NOMO-1 treated with dmso at 0.1 percent for 144 hours (cell line): Measurements from ENCODE around the gene G3BP1.
"Not testable (repeated sequence)": the region's sequence is repeated elsewhere in the genome, so short reads cannot be mapped to it uniquely, and the experiment has no call there.

Source experiments
- DNase-seq: peaks from one replicate; lab custom pipeline; 2025; ENCODE audit not compliant: unreplicated experiment; lab: John Stamatoyannopoulos, UW

Gene G3BP1

DNA sequence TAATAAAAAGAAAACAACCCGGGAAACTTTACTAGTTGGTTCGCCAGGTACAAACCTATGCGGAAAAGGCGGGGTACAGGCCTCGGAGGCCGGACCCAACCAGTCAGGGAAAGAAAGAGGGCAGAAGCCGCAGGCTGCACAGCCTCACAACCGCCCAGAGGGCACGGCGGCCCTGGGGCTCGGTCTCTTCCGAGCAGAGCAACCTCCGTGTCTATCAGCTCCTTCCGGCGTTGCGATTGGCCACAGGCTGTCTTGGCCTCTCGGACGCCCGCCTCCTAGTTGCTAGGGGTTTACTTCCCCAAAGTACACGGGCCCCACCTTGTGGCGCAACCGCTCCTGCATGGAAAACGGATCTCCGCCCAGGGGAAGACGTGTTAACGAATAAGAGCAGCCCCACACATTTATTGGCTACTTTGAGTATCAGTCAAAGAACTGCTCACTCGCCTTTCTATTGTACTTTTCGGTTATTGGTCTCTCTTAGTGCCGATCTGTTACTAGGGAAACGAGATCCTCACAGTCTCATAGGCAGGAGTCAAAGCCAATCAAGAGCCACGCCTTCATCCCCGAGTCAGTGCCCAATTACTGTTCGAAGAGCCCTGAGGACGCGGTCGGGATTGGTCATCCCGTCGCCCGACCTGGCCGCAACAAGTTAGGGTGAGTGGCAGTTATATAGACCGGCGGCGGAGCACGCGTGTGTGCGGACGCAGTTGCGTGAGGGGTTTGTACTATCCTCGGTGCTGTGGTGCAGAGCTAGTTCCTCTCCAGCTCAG is at the start of gene G3BP1:
Gene G3BP1 (plus strand): TSS at position 696 of the 770 bp plus-strand sequence. CDS start 14,667 bp downstream, outside the sequence.
- DNase-seq: peak; percentile 100

DNA sequence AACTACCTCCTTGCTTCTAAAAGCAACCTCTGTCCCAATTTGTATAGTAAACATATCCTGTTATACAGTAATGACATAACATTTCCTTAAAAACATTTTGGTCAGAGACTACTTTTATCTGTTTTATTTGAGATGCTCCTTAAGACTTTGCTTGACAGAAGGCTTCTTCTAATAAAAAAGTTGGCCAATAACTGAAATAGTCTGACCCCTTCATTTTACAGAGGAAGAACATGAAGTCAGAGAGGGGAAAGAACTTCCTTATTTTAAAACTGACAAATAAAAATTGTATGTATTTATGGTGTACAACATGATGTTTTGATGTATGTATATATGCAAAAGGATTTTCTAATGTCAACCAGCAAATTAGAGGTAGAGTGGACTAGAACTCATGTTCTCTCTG is 49.2 kb upstream of the G3BP1 start:
- no peak for DNase-seq

DNA sequence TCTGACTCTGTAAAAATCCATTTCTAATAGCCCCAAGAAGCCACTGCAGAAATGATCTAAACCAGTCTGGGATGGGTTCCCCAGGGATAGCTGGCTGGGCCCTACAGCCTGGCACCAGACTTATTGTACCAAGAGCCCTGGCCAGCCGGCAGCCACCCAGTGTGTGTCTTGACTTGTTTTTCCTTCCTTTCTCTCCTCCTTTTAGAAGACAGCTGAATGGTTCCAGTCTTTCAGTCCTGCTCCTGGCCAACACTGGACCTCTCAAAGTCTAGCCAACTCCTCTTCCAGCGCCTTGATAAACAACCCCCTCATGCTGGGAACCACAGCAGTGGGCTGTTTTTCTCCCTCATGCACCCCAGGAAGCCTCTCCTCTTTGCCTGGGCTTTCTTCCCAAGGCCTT is 47.4 kb upstream of the G3BP1 start:
- no peak for DNase-seq

- not testable (repeated sequence) for DNase-seq
These were observed 42.2 kb upstream of the G3BP1 start for GRCh38 chr5:151729597-151729996.

GRCh38 chr5:151730381-151730780 is 41.4 kb upstream of the G3BP1 start:
- DNase-seq: no peak

- no peak for DNase-seq
These were observed 38.2 kb upstream of the G3BP1 start for GRCh38 chr5:151733358-151734063.

- DNase-seq: no peak
These were observed 37.7 kb upstream of the G3BP1 start for GRCh38 chr5:151734064-151734408.

GRCh38 chr5:151735646-151736045 is 36.1 kb upstream of the G3BP1 start:
- DNase-seq: no peak

- DNase-seq: no peak
These were observed 34.3 kb upstream of the G3BP1 start for GRCh38 chr5:151737431-151737830.

- no peak for DNase-seq
These were observed 33.5 kb upstream of the G3BP1 start for GRCh38 chr5:151738125-151738848.

DNA sequence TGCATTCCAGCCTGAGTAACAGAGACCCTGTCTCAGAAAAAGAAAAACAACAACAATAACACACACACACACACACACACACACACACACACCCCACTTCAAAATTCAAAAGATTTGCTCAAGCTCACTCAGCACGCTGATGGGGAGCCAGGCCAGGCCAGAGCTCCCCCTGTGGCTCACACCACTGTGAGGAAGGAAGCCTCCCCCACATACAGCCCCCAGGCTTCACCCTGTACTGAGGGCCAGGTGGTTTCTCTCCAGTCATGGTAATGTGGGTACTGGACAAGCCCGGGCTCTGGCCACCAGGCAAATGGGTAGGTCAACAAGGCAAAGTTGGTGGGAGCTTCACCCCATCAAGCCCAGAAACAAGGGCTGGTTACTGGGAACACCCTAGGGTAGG is 32.4 kb upstream of the G3BP1 start:
- DNase-seq: no peak

DNA sequence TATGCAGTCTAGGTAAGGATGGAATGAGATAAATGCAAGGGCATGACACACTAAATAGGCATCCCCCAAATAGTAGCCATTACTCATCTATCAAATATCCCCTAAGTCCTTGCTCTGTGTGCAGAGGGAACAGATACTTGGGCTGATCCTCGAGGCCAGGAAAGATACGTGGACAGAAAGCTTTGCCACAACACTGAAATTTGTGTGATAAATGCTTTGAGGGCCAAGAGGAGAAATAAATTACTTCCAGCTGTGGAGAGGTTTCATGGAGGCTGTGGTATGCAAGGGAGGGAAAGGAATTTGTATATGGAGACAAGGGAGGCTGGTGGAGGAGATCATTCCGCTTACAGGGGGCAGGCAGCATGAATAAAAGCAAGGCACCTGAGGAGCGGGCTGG is 31.8 kb upstream of the G3BP1 start:
- no peak for DNase-seq

DNA sequence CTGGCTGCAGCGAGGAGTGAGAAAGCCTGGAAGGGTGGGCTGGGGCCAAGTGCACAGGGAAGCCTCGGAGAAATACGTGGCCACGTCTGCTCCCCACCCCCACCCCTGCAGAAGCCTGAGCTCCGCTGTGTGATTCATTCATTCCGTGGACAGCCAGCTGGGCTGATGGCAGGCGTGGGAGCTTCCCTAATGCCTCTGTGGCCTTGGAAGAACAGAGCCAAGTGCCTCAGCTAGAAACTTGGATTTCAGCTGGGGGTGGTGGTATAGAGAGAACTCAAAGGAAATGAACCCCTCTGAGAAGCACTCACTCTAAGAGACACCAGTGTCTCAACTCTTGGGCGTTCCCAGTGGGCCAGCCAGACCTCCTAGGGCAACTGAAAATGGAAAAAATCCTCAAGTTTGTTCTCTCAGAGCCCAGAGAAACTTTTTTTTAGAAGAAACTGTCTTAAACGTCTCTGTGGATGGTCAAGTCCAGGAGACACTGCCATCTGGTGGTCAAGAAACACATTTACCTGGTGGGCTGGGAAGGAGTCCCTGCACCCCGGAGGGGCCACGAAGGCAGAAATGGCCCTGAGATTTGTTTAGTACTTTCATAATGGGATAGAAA is 31.3 kb upstream of the G3BP1 start:
- DNase-seq: no peak

GRCh38 chr5:151740958-151741373 is 30.8 kb upstream of the G3BP1 start:
- no peak for DNase-seq

GRCh38 chr5:151741678-151742423 is 29.9 kb upstream of the G3BP1 start:
- DNase-seq: no peak

DNA sequence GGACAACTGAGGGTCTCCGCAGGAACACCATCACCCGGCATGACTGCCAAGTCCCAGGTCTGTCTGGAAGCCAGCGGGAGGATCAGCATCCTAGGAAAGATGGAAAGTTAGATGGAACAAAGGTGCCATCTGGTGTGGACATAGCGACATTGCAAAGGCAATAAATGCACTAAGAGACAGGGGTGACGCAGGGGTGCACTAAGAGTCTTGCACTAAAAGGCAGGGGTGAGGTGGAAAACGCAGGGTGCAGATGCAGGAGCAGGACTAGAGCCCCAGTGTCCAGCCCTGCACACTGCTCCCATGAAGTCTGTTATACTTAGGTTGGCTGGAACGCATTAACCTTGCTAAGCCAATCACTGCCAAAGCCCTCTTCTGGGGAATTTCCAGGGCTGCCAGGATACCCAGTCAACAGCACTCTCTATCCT is 28.9 kb upstream of the G3BP1 start:
- no peak for DNase-seq

- DNase-seq: no peak
These were observed 28.2 kb upstream of the G3BP1 start for GRCh38 chr5:151743530-151743929.

GRCh38 chr5:151745071-151745705 is 26.6 kb upstream of the G3BP1 start:
- DNase-seq: peak; percentile 19

- DNase-seq: no peak
These were observed 21.6 kb upstream of the G3BP1 start for GRCh38 chr5:151750121-151750520.

DNA sequence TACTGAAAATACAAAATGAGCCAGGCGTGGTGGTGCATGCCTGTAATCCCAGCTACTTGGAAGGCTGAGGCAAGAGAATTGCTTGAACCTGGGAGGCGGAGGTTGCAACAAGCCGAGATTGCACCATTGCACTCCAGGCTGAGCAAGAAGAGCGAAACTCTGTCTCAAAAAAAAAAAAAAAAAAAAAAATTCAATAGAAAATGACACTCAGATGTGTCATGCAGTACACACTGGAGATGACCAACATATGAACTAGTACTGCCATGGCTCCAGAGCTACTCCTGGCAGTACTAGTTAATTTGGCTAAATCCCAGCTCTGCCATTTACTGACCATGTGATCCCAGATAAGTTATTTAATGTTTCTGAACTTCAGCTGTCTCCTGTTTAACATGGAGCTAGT is 20.7 kb upstream of the G3BP1 start:
- no peak for DNase-seq
